Muscle layer of duodenum (tissue), 2 donors: Measurements from ENCODE around the gene GIMAP8.

Source experiments
- H3K27ac ChIP-seq: one replicate; pipeline ENCODE4 v1.7.0; 2013; ENCODE audit warnings: mild to moderate bottlenecking, low read length
- H3K27me3 ChIP-seq: one replicate; pipeline ENCODE4 v1.7.0; 2013; ENCODE audit warnings: low read depth, mild to moderate bottlenecking, control low read depth, low read length
- H3K36me3 ChIP-seq, 2 donors: one replicate each; pipeline ENCODE4 v1.7.0; 2013; ENCODE audit warnings: low read length in 2 of 2, control low read depth in 1 of 2, mild to moderate bottlenecking in 1 of 2; ENCODE audit not compliant: insufficient read depth in 2 of 2, control insufficient read depth in 1 of 2
- H3K4me1 ChIP-seq, 2 donors: one replicate each; pipeline ENCODE4 v1.7.0; 2013; ENCODE audit warnings: low read length in 2 of 2, mild to moderate bottlenecking in 2 of 2, control low read depth in 1 of 2, moderate library complexity in 1 of 2; ENCODE audit not compliant: insufficient read depth in 2 of 2, control insufficient read depth in 1 of 2
- H3K4me3 ChIP-seq, 2 donors: one replicate each; pipeline ENCODE4 v1.7.0; 2013; ENCODE audit warnings: low read length in 2 of 2, low read depth in 1 of 2, mild to moderate bottlenecking in 1 of 2
- H3K9me3 ChIP-seq, 2 donors: one replicate each; pipeline ENCODE4 v1.7.0; 2013; ENCODE audit warnings: low read length in 2 of 2, control low read depth in 1 of 2, mild to moderate bottlenecking in 1 of 2; ENCODE audit not compliant: control insufficient read depth in 1 of 2
- donor health status: healthy.

Gene GIMAP8

GRCh38 chr7:150429699-150430098 is 20.7 kb upstream of the GIMAP8 start:
- Histone ChIP-seq H3K9me3 (no peaks in the 10 kb centered on the region), H3K4me3 (no peak overlapping the region), H3K27ac (no peak overlapping the region), H3K27me3 (no peaks in the 10 kb centered on the region), H3K4me1 (peaks cover 9 to 20% of the 10 kb centered on the region in 2 donors), H3K36me3 (no peaks in the 10 kb centered on the region)

DNA sequence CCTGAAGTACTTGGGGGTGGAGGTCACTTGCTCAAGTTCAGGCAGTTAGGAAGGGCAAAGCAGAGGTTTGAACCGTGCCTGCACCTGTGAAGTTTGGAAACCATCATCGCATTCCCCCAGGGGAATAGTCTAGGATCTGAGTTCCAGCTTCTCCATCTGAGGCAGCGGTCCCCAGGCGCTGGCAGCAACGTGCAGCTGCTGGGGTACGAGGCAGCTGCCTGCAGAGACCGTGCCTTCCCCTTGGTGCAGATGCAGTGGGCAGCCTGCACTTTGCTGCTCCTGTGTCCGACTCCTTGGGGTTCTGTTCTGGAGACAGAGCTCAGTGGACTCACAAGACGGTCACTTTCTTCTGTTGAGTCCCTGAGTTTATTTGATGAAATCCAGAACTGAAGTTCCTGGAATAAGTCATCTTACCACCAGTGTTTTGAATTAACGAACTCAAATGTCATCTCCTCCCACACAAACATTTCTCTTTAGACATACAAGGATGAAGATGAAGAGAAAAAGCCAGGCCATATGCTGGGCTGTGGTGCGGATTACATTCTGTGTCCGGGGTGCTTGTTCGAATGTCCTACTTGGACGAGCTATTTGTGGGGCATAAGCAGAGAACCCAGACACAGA is 19.9 kb upstream of the GIMAP8 start:
- Histone ChIP-seq H3K9me3 (no peaks in the 10 kb centered on the region), H3K4me1 (peaks cover 9 to 20% of the 10 kb centered on the region in 2 donors), H3K4me3 (no peak overlapping the region), H3K27me3 (no peaks in the 10 kb centered on the region), H3K36me3 (no peaks in the 10 kb centered on the region), H3K27ac (no peak overlapping the region)

DNA sequence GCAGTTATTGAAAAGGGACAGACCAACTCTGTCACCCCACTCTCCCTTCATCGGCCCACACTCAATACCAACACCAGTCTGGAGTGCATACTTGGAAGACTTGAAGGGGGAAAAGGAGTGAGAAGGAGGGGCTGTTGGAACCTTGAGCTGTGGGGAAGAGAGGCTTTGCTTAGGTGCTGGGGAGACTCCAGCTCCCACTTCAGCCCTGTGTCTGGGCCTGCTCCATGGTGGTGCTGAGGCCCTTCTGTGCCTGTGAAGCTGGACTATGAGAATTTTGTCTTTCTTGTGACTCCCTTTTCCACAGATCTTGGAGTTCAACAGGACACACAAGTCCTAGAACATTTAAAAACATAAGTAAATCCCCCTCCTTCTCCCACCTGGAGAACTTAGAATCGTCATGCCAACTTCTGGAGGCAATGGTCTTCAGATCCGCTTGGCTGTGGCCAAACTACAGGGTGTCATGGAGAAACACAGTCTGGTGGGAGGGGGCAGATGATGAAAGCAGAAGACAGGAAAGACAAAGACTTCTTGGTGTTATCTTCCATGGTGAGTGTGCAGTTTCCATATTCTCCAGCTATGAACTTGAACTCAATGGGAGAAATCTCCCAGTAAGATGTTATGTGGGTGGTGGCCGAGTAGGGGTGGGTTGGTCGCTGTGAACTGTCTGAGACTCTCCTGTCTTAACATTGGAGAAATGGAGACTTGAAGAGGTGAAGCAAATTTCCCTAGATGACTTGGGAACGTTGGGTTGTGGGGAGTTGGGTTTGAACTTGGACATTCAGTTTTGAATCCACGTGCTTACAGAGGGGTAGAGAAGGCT is 18.4 kb upstream of the GIMAP8 start:
- no peaks in the 10 kb centered on the region for H3K9me3 ChIP-seq
- no peaks in the 10 kb centered on the region for H3K27me3 ChIP-seq
- no peak overlapping the region for H3K27ac ChIP-seq
- H3K4me1 ChIP-seq = peaks cover 9 to 20% of the 10 kb centered on the region in 2 donors
- H3K36me3 ChIP-seq = no peaks in the 10 kb centered on the region
- H3K4me3 ChIP-seq = no peak overlapping the region

- Histone ChIP-seq H3K9me3 (no peaks in the 10 kb centered on the region), H3K4me1 (peaks cover 9 to 20% of the 10 kb centered on the region in 2 donors), H3K36me3 (no peaks in the 10 kb centered on the region), H3K4me3 (no peak overlapping the region), H3K27ac (peak overlapping the region; percentile 29), H3K27me3 (no peaks in the 10 kb centered on the region)
Observed at GRCh38 chr7:150432915-150433892, 17.2 kb upstream of the GIMAP8 start.

DNA sequence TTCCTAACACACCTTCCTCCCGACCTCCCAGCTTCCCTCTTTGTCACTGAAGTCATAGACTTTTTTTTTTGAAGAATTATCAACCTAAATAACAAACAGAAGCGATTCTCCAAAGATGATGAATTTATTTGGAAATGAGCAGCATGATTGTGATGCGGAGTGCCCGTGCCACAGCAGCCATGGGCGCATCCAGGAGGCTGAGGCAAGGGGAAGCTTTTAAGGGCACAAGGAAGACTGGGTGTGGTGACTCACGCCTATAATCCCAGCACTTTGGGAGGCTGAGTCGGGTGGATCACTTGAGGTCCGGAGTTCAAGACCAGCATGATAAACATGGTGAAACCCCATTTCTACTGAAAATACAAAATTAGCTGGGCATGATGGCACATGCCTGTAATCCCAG is 16.2 kb upstream of the GIMAP8 start:
- no peak overlapping the region for H3K4me3 ChIP-seq
- H3K27me3 ChIP-seq = no peaks in the 10 kb centered on the region
- H3K4me1 ChIP-seq = peaks cover 4 to 15% of the 10 kb centered on the region in 2 donors
- no peak overlapping the region for H3K27ac ChIP-seq
- H3K36me3 ChIP-seq = no peaks in the 10 kb centered on the region
- H3K9me3 ChIP-seq = no peaks in the 10 kb centered on the region

DNA sequence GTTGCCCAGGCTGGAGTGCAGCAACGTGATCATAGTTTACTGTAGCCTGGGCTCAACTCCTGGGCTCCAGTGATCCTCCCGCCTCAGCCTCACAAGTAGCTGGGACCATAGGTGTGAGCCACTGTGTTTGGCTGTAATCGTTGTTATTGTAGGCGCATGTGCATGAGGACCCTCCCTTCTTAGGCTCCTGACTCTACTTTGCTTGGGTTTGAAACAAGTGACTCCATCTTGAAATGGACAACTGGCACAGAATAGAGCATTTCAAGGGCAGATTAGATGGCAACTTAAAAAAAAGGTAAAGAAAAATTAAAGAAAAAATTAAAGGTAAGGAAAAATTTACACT is 15.4 kb upstream of the GIMAP8 start:
- Histone ChIP-seq H3K27ac (no peak overlapping the region), H3K9me3 (no peaks in the 10 kb centered on the region), H3K27me3 (no peaks in the 10 kb centered on the region), H3K4me3 (no peak overlapping the region), H3K36me3 (no peaks in the 10 kb centered on the region), H3K4me1 (peaks cover 4 to 10% of the 10 kb centered on the region in 2 donors)

DNA sequence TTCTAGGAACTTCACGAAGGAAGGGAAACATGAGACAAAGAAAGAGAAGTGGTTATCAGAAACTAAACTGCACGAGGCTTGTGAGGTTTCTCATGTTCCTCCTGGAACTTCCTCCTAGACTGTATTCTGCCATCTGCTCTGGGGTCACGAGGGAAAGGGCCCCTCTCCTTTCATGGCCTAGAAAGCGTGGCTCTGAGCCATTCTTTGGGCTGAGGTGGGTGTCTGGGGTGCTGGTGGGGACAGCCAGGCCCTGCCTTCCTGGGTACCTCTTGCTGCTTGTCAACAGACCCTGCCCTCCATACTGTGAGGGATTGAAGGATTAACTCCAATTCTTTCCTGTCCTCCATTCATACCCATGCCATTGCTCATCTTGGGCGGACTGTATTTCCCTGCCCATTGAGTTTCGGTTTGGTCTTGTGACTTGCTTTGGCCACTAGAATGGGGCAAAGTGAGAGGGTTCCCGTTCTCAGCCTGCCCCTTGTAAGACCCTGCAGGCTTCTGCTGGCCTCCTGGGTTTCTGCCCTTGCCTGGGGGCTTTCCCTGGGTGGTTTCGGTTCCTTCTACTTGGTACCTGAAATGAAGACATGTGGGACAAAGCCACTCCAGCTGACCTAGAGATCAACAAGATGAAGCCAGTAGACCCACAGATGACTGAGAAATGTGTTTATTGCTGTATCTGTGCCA is 14.9 kb upstream of the GIMAP8 start:
- no peak overlapping the region for H3K4me3 ChIP-seq
- no peaks in the 10 kb centered on the region for H3K9me3 ChIP-seq
- no peaks in the 10 kb centered on the region for H3K36me3 ChIP-seq
- peaks cover 4% of the 10 kb centered on the region in 2 donors for H3K4me1 ChIP-seq
- no peak overlapping the region for H3K27ac ChIP-seq
- H3K27me3 ChIP-seq = no peaks in the 10 kb centered on the region

- H3K4me3 ChIP-seq = no peak overlapping the region
- no peaks in the 10 kb centered on the region for H3K27me3 ChIP-seq
- H3K4me1 ChIP-seq = no peaks in the 10 kb centered on the region
- H3K36me3 ChIP-seq = no peaks in the 10 kb centered on the region
- H3K9me3 ChIP-seq = peaks cover 5 to 11% of the 10 kb centered on the region in 2 donors
- no peak overlapping the region for H3K27ac ChIP-seq
Observed at GRCh38 chr7:150439967-150440366, 10.5 kb upstream of the GIMAP8 start.

- no peaks in the 10 kb centered on the region for H3K36me3 ChIP-seq
- H3K4me3 ChIP-seq = peak overlapping the region in 1 of 2 donors; percentile 26
- no peak overlapping the region for H3K27ac ChIP-seq
- peaks cover 5 to 11% of the 10 kb centered on the region in 2 donors for H3K9me3 ChIP-seq
- no peaks in the 10 kb centered on the region for H3K4me1 ChIP-seq
- H3K27me3 ChIP-seq = no peaks in the 10 kb centered on the region
Observed at GRCh38 chr7:150441524-150441923, 8.9 kb upstream of the GIMAP8 start.

GRCh38 chr7:150442811-150443210 is 7.6 kb upstream of the GIMAP8 start:
- Histone ChIP-seq H3K27ac (no peak overlapping the region), H3K27me3 (no peaks in the 10 kb centered on the region), H3K9me3 (peaks cover 5 to 11% of the 10 kb centered on the region in 2 donors), H3K4me3 (no peak overlapping the region), H3K36me3 (no peaks in the 10 kb centered on the region), H3K4me1 (no peaks in the 10 kb centered on the region)
